ENCODE measurements around the gene BRDT.

BRDT gene

GRCh38 chr1:91980663-91981062, 31.5 kb downstream of the BRDT start:
- no peak overlapping the region for H3K4me3 ChIP-seq (ENCODE audit: low read depth, low read length)
- no peak for DNase-seq (ENCODE audit: low read depth)
- TF ChIP-seq CTCF (IDR thresholded peaks at IDR 0.05; ENCODE audit: insufficient read depth, low read depth, low read length, missing control alignments): no peak

- H3K4me3 ChIP-seq (ENCODE audit: low read depth, low read length): no peak overlapping the region
- DNase-seq (ENCODE audit: low read depth): no peak
- TF ChIP-seq CTCF (IDR thresholded peaks at IDR 0.05; ENCODE audit: insufficient read depth, low read depth, low read length, missing control alignments): no peak
These were observed 32.9 kb downstream of the BRDT start for GRCh38 chr1:91981996-91982609.

GRCh38 chr1:91993256-91993655, 44.1 kb downstream of the BRDT start:
- no peak for TF ChIP-seq CTCF (IDR thresholded peaks at IDR 0.05; ENCODE audit: insufficient read depth, low read depth, low read length, missing control alignments)

GRCh38 chr1:91997607-91998195, 48.5 kb downstream of the BRDT start:
- peak; percentile 46 for DNase-seq (ENCODE audit: low read depth)
- H3K4me3 ChIP-seq (ENCODE audit: low read depth, low read length): no peak overlapping the region
- TF ChIP-seq CTCF (IDR thresholded peaks at IDR 0.05; ENCODE audit: insufficient read depth, low read depth, low read length, missing control alignments): peak; percentile 54

More at GRCh38 chr1:91993256-91993655, 44.1 kb downstream of the BRDT start:
- H3K4me3 ChIP-seq (ENCODE audit: low read depth, low read length): no peak overlapping the region
- DNase-seq (ENCODE audit: low read depth): no peak

- no peak for TF ChIP-seq CTCF (IDR thresholded peaks at IDR 0.05; ENCODE audit: insufficient read depth, low read depth, low read length, missing control alignments)
- DNase-seq (ENCODE audit: low read depth): no peak
- no peak overlapping the region for H3K4me3 ChIP-seq (ENCODE audit: low read depth, low read length)
These were observed 54.9 kb downstream of the BRDT start for GRCh38 chr1:92004129-92004528.

GRCh38 chr1:92013923-92014322, 64.7 kb downstream of the BRDT start:
- H3K4me3 ChIP-seq (ENCODE audit: low read depth, low read length): no peak overlapping the region
- TF ChIP-seq CTCF (IDR thresholded peaks at IDR 0.05; ENCODE audit: insufficient read depth, low read depth, low read length, missing control alignments): no peak
- no peak for DNase-seq (ENCODE audit: low read depth)
